ENCODE measurements around the gene B3GNT5.

Gene B3GNT5

GRCh38 chr3:183252973-183253527, at the start of gene B3GNT5:
B3GNT5 (plus strand) TSS chr3:183253253; CDS start chr3:183269799, 16,546 bp downstream.
- no peak for DNase-seq (ENCODE audit: insufficient read length, low spot score)
- no peak for FAIRE-seq

GRCh38 chr3:183203670-183204069, 49.4 kb upstream of the B3GNT5 start:
- FAIRE-seq = no peak
- no peak for DNase-seq (ENCODE audit: insufficient read length, low spot score)

- FAIRE-seq (no peak), DNase-seq (ENCODE audit: insufficient read length, low spot score) (no peak)
Measured at GRCh38 chr3:183208260-183208659, 44.8 kb upstream of the B3GNT5 start.

- DNase-seq (ENCODE audit: insufficient read length, low spot score) (no peak), FAIRE-seq (no peak)
Measured at GRCh38 chr3:183208800-183209199, 44.3 kb upstream of the B3GNT5 start.

GRCh38 chr3:183210341-183210740, 42.7 kb upstream of the B3GNT5 start:
- DNase-seq (ENCODE audit: insufficient read length, low spot score) (no peak), FAIRE-seq (no peak)

- DNase-seq (ENCODE audit: insufficient read length, low spot score) = no peak
Measured at GRCh38 chr3:183210862-183211341, 42.2 kb upstream of the B3GNT5 start.

GRCh38 chr3:183211352-183211751, 41.7 kb upstream of the B3GNT5 start:
- DNase-seq (ENCODE audit: insufficient read length, low spot score) (no peak), FAIRE-seq (no peak)

More at GRCh38 chr3:183210862-183211341, 42.2 kb upstream of the B3GNT5 start:
- FAIRE-seq = no peak

GRCh38 chr3:183212096-183212495, 41.0 kb upstream of the B3GNT5 start:
- DNase-seq (ENCODE audit: insufficient read length, low spot score) = no peak
- no peak for FAIRE-seq

- FAIRE-seq = no peak
- no peak for DNase-seq (ENCODE audit: insufficient read length, low spot score)
Measured at GRCh38 chr3:183212565-183212964, 40.5 kb upstream of the B3GNT5 start.

GRCh38 chr3:183213415-183214276, 39.4 kb upstream of the B3GNT5 start:
- no peak for FAIRE-seq
- no peak for DNase-seq (ENCODE audit: insufficient read length, low spot score)

GRCh38 chr3:183214277-183214612, 38.8 kb upstream of the B3GNT5 start:
- FAIRE-seq = no peak
- DNase-seq (ENCODE audit: insufficient read length, low spot score) = no peak

- FAIRE-seq (no peak), DNase-seq (ENCODE audit: insufficient read length, low spot score) (no peak)
Measured at GRCh38 chr3:183215591-183216202, 37.4 kb upstream of the B3GNT5 start.

GRCh38 chr3:183217548-183218332, 35.3 kb upstream of the B3GNT5 start:
- no peak for DNase-seq (ENCODE audit: insufficient read length, low spot score)
- no peak for FAIRE-seq

GRCh38 chr3:183218826-183219225, 34.2 kb upstream of the B3GNT5 start:
- DNase-seq (ENCODE audit: insufficient read length, low spot score) = no peak

GRCh38 chr3:183220828-183221227, 32.2 kb upstream of the B3GNT5 start:
- FAIRE-seq = no peak

More at GRCh38 chr3:183218826-183219225, 34.2 kb upstream of the B3GNT5 start:
- no peak for FAIRE-seq

GRCh38 chr3:183222631-183223235, 30.3 kb upstream of the B3GNT5 start:
- DNase-seq (ENCODE audit: insufficient read length, low spot score) (no peak), FAIRE-seq (no peak)

More at GRCh38 chr3:183220828-183221227, 32.2 kb upstream of the B3GNT5 start:
- DNase-seq (ENCODE audit: insufficient read length, low spot score) = no peak

- FAIRE-seq (no peak), DNase-seq (ENCODE audit: insufficient read length, low spot score) (no peak)
Measured at GRCh38 chr3:183224180-183224970, 28.7 kb upstream of the B3GNT5 start.

GRCh38 chr3:183226333-183226890, 26.6 kb upstream of the B3GNT5 start:
- no peak for DNase-seq (ENCODE audit: insufficient read length, low spot score)
- no peak for FAIRE-seq

- FAIRE-seq (no peak), DNase-seq (ENCODE audit: insufficient read length, low spot score) (no peak)
Measured at GRCh38 chr3:183227586-183227985, 25.5 kb upstream of the B3GNT5 start.
